GM12864 (cell line): ENCODE data around the gene ZFP36L2.

Experiments used
- DNase-seq: peaks from one replicate; pipeline ENCODE4 v3.0.0-alpha.2; 2011; ENCODE audit warnings: low read depth
- H3K4me3 ChIP-seq: 2 replicates; pipeline ENCODE4 v1.5.1; 2011; ENCODE audit warnings: mild to moderate bottlenecking, low read depth, low read length, control low read depth
- CTCF ChIP-seq: IDR thresholded peaks from 2 replicates; pipeline ENCODE4 v1.5.1; 2011; ENCODE audit warnings: low read depth, mild to moderate bottlenecking, moderate library complexity, low read length, control low read depth, inconsistent platforms; ENCODE audit errors: missing control alignments

The ZFP36L2 gene

DNA sequence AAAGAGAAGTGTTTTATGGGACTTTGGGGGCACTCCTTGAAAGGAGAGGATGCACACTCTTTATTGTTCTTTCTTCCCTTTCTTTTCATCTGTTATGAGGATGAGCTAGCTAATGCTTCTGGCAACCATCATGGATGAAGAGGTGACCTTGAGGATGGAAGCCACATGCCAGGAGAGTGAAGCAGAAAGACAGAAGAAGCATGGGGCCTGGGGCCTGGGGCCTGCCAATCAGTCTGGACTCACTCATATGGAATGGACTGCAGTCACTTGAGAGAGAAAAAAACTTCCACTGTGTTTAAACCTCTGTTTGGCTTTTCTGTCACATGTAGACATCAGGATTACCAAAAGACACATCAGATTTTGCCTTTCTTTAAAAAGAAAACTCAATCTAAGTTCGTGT is 35.8 kb upstream of the ZFP36L2 start:
- TF ChIP-seq CTCF, result no peak
- no peak overlapping the region for H3K4me3 ChIP-seq
- DNase-seq, result no peak

- no peak overlapping the region for H3K4me3 ChIP-seq
- DNase-seq, result no peak
- no peak for TF ChIP-seq CTCF
These were observed 33.1 kb upstream of the ZFP36L2 start for GRCh38 chr2:43259512-43259911.

DNA sequence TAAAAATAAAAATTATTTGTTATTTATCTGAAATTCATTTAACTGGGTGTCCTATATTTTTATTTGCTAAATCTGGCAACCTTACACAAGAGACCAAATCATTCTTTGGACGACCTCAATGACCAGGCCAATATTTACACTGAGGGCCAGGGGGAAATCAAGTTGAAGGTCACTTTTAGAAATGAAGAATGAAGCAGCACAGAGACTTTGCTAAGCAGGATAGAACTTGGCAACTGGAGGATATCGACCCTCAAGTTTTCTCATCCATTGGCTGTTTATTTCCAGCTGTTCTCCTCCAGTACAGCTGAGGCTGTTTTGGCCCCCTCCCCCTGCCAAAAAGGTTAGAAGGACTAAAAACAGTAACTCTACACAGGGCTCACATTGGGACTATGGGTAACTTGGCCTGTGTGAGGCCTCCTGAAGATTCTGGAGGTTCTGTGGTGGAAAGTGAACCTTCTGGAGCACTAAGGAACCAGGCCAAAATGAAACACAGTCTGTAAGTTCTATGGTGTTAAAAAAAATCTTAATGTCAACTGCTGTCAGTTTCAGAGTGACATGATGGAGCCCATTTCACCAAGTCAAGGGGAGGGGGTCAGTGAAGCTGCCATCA is 32.2 kb upstream of the ZFP36L2 start:
- no peak for TF ChIP-seq CTCF
- no peak overlapping the region for H3K4me3 ChIP-seq
- no peak for DNase-seq

DNA sequence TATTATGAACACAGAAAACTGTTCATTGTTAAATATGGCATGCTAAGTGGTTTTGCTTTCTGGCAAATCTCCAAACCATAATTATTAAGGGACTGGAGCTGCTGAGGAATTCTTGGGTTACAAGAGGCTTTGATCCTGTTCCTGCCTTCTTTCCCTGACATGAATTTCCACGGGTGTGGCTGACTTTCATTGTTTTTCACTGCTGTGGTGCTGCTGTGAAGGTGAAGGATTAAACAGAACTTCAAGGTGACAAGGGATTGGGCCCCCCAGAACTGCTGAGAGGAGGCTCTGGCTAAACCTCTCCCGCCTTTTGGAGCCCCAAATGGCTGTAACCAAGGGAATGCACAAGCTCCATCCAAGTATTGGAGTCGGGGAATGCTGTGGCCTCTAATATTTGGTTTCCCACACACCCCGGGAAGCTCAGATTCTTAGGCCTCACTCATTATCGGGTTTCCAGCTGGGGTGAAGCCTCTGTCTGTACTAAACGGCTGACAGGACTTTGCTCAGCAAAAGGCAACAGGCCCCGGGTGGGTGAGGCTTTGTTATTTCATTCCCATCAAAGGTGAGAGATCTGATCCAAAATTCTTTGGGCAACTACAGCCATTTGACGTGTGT is 29.0 kb upstream of the ZFP36L2 start:
- no peak for TF ChIP-seq CTCF
- DNase-seq, result no peak
- no peak overlapping the region for H3K4me3 ChIP-seq

GRCh38 chr2:43254331-43254730 is 27.9 kb upstream of the ZFP36L2 start:
- TF ChIP-seq CTCF, result no peak
- no peak for DNase-seq
- H3K4me3 ChIP-seq, result no peak overlapping the region

DNA sequence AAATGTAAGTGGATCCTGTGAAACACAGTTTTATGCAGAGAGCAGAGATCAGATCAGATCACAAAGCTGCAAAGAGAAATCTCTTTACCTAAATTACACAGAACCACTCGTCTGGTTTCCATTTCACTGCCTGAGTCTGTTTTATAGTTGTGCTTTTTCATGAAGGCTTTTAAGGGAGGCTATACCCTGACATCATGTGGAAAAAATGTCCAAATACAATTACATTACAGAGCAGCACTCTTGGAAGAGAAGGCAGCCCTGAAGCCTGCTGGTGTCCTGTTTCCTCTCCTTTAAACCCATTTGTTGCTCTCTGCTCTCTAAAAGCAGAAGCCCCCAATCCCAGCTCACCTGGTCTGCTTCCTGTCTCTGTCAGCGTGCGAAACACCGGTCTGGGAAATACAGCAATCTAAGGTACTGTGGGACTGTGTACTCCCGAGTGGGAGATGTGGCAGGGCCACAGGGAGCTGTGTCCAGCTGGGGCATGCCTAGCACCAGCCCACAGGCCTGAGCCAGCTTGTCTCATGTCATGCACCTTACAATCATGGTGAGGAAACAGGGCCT is 24.8 kb upstream of the ZFP36L2 start:
- no peak overlapping the region for H3K4me3 ChIP-seq
- no peak for TF ChIP-seq CTCF
- DNase-seq, result no peak

DNA sequence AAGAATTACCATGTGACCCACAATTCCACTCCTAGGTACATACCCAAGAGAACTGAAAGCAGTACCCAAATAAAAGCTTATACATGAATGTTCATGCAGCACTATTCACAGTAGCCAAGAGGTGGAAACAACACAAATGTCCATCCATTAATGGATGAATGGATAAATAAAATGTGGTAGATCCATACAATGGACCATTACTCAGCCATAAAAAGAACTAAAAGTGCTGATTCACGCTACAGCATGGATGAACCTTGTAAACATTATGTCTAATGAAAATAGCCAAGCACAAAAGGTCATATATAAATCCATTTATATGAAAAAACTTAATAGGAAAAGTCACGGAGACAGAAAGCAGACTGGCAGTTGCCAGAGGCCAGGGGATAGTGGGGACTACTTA is 23.6 kb upstream of the ZFP36L2 start:
- no peak for DNase-seq
- TF ChIP-seq CTCF, result no peak
- no peak overlapping the region for H3K4me3 ChIP-seq
